HepG2 (cell line): Measurements from ENCODE around the gene CDC42EP3.

Experiments
- AGO1 ChIP-seq: fragments of 200-400 bp; formaldehyde crosslinking; IDR thresholded peaks from 2 replicates; pipeline ENCODE4 v1.6.1; 2017; ENCODE audit warnings: mild to moderate bottlenecking, low read depth, low read length, moderate library complexity; ENCODE audit not compliant: poor library complexity, severe bottlenecking
- ASH2L ChIP-seq: fragments of 300-600, 200-600 bp; sonication (generic); IDR thresholded peaks from 2 replicates; pipeline ENCODE4 v1.7.0; 2017; ENCODE audit warnings: low read depth, mild to moderate bottlenecking, moderate library complexity, mixed read lengths, low read length; ENCODE audit not compliant: insufficient read length
- CHD4 ChIP-seq: fragments of 200-600 bp; sonication (generic); IDR thresholded peaks from 2 replicates; pipeline ENCODE4 v1.7.0; 2017; ENCODE audit warnings: mild to moderate bottlenecking, low read length, borderline replicate concordance
- CTCF ChIP-seq: sonication (generic); formaldehyde crosslinking; IDR thresholded peaks from 2 replicates; pipeline ENCODE4 v1.5.0; 2020; ENCODE audit warnings: mild to moderate bottlenecking, missing genetic modification reagents, moderate library complexity
- EHMT2 ChIP-seq: fragments of 200-600 bp; sonication (generic); IDR thresholded peaks from 2 replicates; pipeline ENCODE4 v1.7.0; 2017; ENCODE audit warnings: antibody characterized with exemption, low read depth, low read length, borderline replicate concordance
- NFYB ChIP-seq: sonication (generic); formaldehyde crosslinking; IDR thresholded peaks from 2 replicates; pipeline ENCODE4 v1.4.0; 2020; ENCODE audit warnings: missing genetic modification reagents
- POLR2AphosphoS5 ChIP-seq: IDR thresholded peaks from 2 replicates; pipeline ENCODE4 v1.6.1; 2012; ENCODE audit warnings: low read depth, low read length
- RXRA ChIP-seq: sonication (generic); formaldehyde crosslinking; IDR thresholded peaks from 2 replicates; pipeline ENCODE4 v1.5.1; 2020; ENCODE audit warnings: missing genetic modification reagents
- SMARCC2 ChIP-seq: fragments of 450-650 bp; IDR thresholded peaks from 2 replicates; pipeline ENCODE4 v1.6.1; 2017; ENCODE audit warnings: antibody characterized with exemption, mild to moderate bottlenecking
- STAT6 ChIP-seq: sonication (generic); formaldehyde crosslinking; IDR thresholded peaks from 2 replicates; pipeline ENCODE4 v1.4.0; 2020; ENCODE audit warnings: missing genetic modification reagents, mild to moderate bottlenecking, borderline replicate concordance
- YY1 ChIP-seq: IDR thresholded peaks from 2 replicates; pipeline ENCODE4 v1.6.1; 2011; ENCODE audit warnings: low read length, low read depth, moderate library complexity, mild to moderate bottlenecking; ENCODE audit not compliant: insufficient read depth, insufficient replicate concordance
- ZNF589 ChIP-seq: sonication (generic); formaldehyde crosslinking; conservative IDR thresholded peaks from 2 replicates; pipeline ENCODE4 v1.8.0; 2022; ENCODE audit warnings: mild to moderate bottlenecking, moderate library complexity, missing genetic modification reagents
- ZNF776 ChIP-seq: sonication (generic); formaldehyde crosslinking; IDR thresholded peaks from 2 replicates; pipeline ENCODE4 v1.4.0; 2020; ENCODE audit warnings: mild to moderate bottlenecking, missing genetic modification reagents

GRCh38 chr2:37641582-37642171, 29.8 kb downstream of the CDC42EP3 start:
- TF ChIP-seq SMARCC2 (no peak), AGO1 (no peak), EHMT2 (no peak), POLR2AphosphoS5 (no peak), CHD4 (no peak), ASH2L (no peak), ZNF589 (CRISPR knock-in tag) (no peak), STAT6 (CRISPR knock-in tag) (no peak), YY1 (no peak), NFYB (CRISPR knock-in tag) (no peak), ZNF776 (CRISPR knock-in tag) (no peak), CTCF (CRISPR knock-in tag) (no peak), RXRA (no peak)
